ENCODE measurements around the gene CORO6. TPM values are rescaled to one million over a fixed set of nuclear protein-coding genes. Genes with fewer than 3 reads are reported as not detected.
A peak's percentile ranks its signal among the peaks of the same experiment; 100 is the strongest.

Gene CORO6
- total and polyA plus RNA-seq, 2 of the 13 experiments (the other 11 are each of a cell fraction or from before 2014, with no cell fraction given), result 0.42 to 0.82 TPM

DNA sequence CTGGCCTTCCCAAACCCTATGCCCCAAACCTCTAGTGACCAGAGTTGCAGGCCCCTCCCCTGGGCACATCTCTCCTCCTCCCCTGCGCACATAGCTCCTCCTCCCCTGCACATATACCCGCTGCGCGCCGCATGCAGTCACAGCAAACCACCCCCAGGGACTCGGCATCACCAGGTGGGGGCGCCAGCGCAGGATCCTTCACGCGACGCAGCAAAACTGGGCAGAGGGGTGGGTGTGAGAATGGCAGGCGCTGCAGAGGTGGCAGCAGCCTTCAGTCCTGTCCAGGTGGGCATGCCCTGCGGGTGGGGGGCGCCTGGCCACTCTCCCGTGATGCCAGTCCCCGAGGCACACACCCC, 5.6 kb downstream of the CORO6 start (continued):
- TF ChIP-seq, protein P1, sequence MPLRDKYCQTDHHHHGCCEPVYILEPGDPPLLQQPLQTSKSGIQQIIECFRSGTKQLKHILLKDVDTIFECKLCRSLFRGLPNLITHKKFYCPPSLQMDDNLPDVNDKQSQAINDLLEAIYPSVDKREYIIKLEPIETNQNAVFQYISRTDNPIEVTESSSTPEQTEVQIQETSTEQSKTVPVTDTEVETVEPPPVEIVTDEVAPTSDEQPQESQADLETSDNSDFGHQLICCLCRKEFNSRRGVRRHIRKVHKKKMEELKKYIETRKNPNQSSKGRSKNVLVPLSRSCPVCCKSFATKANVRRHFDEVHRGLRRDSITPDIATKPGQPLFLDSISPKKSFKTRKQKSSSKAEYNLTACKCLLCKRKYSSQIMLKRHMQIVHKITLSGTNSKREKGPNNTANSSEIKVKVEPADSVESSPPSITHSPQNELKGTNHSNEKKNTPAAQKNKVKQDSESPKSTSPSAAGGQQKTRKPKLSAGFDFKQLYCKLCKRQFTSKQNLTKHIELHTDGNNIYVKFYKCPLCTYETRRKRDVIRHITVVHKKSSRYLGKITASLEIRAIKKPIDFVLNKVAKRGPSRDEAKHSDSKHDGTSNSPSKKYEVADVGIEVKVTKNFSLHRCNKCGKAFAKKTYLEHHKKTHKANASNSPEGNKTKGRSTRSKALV (CRISPR knock-in tag; IDR thresholded peaks at IDR 0.05), result peak; percentile 59; the same call in 1 of the 2 replicates
- TF ChIP-seq HDAC2 (CRISPR knock-in tag; IDR thresholded peaks at IDR 0.05) (peak; percentile 45; the same call in 1 of the 2 replicates), HMG20B (CRISPR knock-in tag; conservative IDR thresholded peaks at IDR 0.05) (0 out of 2 replicates have a peak, but pooled peaks have one; percentile 34), SIX1 (CRISPR knock-in tag; IDR thresholded peaks at IDR 0.05; ENCODE audit: borderline replicate concordance) (no peak), ZFYVE20 (CRISPR knock-in tag; IDR thresholded peaks at IDR 0.05; ENCODE audit: borderline replicate concordance, low read depth) (no peak), ZNF263 (CRISPR knock-in tag; IDR thresholded peaks at IDR 0.05) (peak; percentile 51; the same call in 1 of the 2 replicates)
- TF ChIP-seq, protein P2, sequence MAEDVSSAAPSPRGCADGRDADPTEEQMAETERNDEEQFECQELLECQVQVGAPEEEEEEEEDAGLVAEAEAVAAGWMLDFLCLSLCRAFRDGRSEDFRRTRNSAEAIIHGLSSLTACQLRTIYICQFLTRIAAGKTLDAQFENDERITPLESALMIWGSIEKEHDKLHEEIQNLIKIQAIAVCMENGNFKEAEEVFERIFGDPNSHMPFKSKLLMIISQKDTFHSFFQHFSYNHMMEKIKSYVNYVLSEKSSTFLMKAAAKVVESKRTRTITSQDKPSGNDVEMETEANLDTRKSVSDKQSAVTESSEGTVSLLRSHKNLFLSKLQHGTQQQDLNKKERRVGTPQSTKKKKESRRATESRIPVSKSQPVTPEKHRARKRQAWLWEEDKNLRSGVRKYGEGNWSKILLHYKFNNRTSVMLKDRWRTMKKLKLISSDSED (CRISPR knock-in tag; IDR thresholded peaks at IDR 0.05), result no peak
- TF ChIP-seq, protein P3, sequence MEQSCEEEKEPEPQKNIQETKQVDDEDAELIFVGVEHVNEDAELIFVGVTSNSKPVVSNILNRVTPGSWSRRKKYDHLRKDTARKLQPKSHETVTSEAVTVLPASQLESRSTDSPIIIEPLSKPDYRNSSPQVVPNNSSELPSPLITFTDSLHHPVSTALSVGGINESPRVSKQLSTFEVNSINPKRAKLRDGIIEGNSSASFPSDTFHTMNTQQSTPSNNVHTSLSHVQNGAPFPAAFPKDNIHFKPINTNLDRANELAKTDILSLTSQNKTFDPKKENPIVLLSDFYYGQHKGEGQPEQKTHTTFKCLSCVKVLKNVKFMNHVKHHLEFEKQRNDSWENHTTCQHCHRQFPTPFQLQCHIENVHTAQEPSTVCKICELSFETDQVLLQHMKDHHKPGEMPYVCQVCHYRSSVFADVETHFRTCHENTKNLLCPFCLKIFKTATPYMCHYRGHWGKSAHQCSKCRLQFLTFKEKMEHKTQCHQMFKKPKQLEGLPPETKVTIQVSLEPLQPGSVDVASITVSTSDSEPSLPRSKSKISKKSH (CRISPR knock-in tag; IDR thresholded peaks at IDR 0.05; ENCODE audit: borderline replicate concordance), result peak; percentile 54; the same call in 1 of the 2 replicates
